IMR-90 (cell line): ENCODE measurements around the gene STK31. TPM values are rescaled to one million over a fixed set of nuclear protein-coding genes. Genes with fewer than 3 reads are reported as not detected.
"Not testable (repeated sequence)": the region's sequence is repeated elsewhere in the genome, so short reads cannot be mapped to it uniquely, and the experiment has no call there.

ENCODE experiments used
- ATAC-seq: fragments of 200-7000 bp; cut with Tn5 transposase; 2 replicates; pipeline ENCODE4 v1.9.1; 2020; ENCODE audit warnings: low read depth, mild to moderate bottlenecking, moderate library complexity
- BruUV-seq: library from RNA; stranded (reverse); fragments of 400-500 nt; replicated peaks from 2 replicates; lab custom pipeline; 2021; lab: Mats Ljungman, UMichigan
- CTCF ChIA-PET: fragments of 300-600 bp; formaldehyde crosslinking; extraction: SDS; loops from one replicate; lab custom pipeline; 2021; ENCODE audit warnings: antibody characterized with exemption; lab: Yijun Ruan, JAX
- POLR2A ChIA-PET: fragments of 300-600 bp; sonication (Branson Sonifier 250); formaldehyde crosslinking; loops from one replicate; lab custom pipeline; 2022; ENCODE audit warnings: antibody characterized with exemption; ENCODE audit not compliant: unreplicated experiment; lab: Charles Lee
- DNase-seq: peaks from one replicate; pipeline ENCODE4 v3.0.0; 2013
- H2AFZ ChIP-seq: replicated peaks from 2 replicates; pipeline ENCODE3; 2013; ENCODE audit warnings: low read length, mild to moderate bottlenecking; ENCODE audit not compliant: poor library complexity
- H2AK5ac ChIP-seq: 2 replicates; pipeline ENCODE4 v1.6.1; 2013; ENCODE audit warnings: low read depth, low read length, inconsistent platforms
- H2AK9ac ChIP-seq: replicated peaks from 2 replicates; pipeline ENCODE3; 2013; ENCODE audit warnings: mild to moderate bottlenecking, low read depth, low read length, moderate library complexity; ENCODE audit not compliant: poor library complexity
- H2BK120ac ChIP-seq: 2 replicates; pipeline ENCODE4 v1.6.1; 2013; ENCODE audit warnings: low read depth, low read length, inconsistent platforms
- H2BK15ac ChIP-seq: 3 replicates; pipeline ENCODE4 v1.6.1; 2013; ENCODE audit warnings: low read depth, low read length, inconsistent platforms
- H2BK20ac ChIP-seq: 2 replicates; pipeline ENCODE4 v1.6.1; 2013; ENCODE audit warnings: low read depth, mild to moderate bottlenecking, inconsistent platforms, low read length, moderate library complexity
- H2BK5ac ChIP-seq: 2 replicates; pipeline ENCODE4 v1.6.1; 2013; ENCODE audit warnings: mild to moderate bottlenecking, low read depth, low read length, inconsistent platforms; ENCODE audit not compliant: poor library complexity, severe bottlenecking
- H3K14ac ChIP-seq: replicated peaks from 2 replicates; pipeline ENCODE4 v1.6.1; 2013; ENCODE audit warnings: low read depth, low read length, inconsistent platforms
- H3K18ac ChIP-seq: 2 replicates; pipeline ENCODE4 v1.6.1; 2013; ENCODE audit warnings: low read depth, low read length, control low read depth
- H3K23ac ChIP-seq: 2 replicates; pipeline ENCODE4 v1.6.1; 2013; ENCODE audit warnings: low read depth, low read length, inconsistent platforms
- H3K27ac ChIP-seq: 2 replicates; pipeline ENCODE4 v1.5.1; 2013; ENCODE audit warnings: mild to moderate bottlenecking, control low read depth, low read length; ENCODE audit not compliant: insufficient read depth
- H3K27me3 ChIP-seq: 2 replicates; pipeline ENCODE4 v1.6.1; 2013; ENCODE audit warnings: low read length; ENCODE audit not compliant: control insufficient read depth, insufficient read depth
- H3K36me3 ChIP-seq: 2 replicates; pipeline ENCODE4 v1.6.1; 2013; ENCODE audit warnings: low read length, mixed read lengths; ENCODE audit not compliant: control insufficient read depth, insufficient read depth
- H3K4ac ChIP-seq: 2 replicates; pipeline ENCODE4 v1.6.1; 2013; ENCODE audit warnings: low read depth, low read length, inconsistent platforms
- H3K4me1 ChIP-seq: 2 replicates; pipeline ENCODE4 v1.6.1; 2013; ENCODE audit warnings: low read length, mixed read lengths; ENCODE audit not compliant: control insufficient read depth, insufficient read depth
- H3K4me2 ChIP-seq: 2 replicates; pipeline ENCODE4 v1.6.1; 2013; ENCODE audit warnings: low read depth, mild to moderate bottlenecking, control low read depth, low read length, moderate library complexity
- H3K4me3 ChIP-seq: 2 replicates; pipeline ENCODE4 v1.5.1; 2013; ENCODE audit warnings: low read depth, mild to moderate bottlenecking, control low read depth, low read length, moderate library complexity; ENCODE audit not compliant: insufficient read depth
- H3K56ac ChIP-seq: 2 replicates; pipeline ENCODE4 v1.6.1; 2013; ENCODE audit warnings: low read length, inconsistent platforms; ENCODE audit not compliant: insufficient read depth; ENCODE audit errors: extremely low read depth
- H3K79me1 ChIP-seq, 2 experiments: 2 replicates each; pipeline ENCODE4 v1.6.1; 2013; ENCODE audit warnings: low read length in 2 of 2, inconsistent platforms in 1 of 2, low read depth in 1 of 2
- H3K9ac ChIP-seq: 2 replicates; pipeline ENCODE4 v1.6.1; 2013; ENCODE audit warnings: low read depth, low read length, control low read depth
- H3K9me1 ChIP-seq: 2 replicates; pipeline ENCODE4 v1.6.1; 2013; ENCODE audit warnings: low read length, inconsistent platforms; ENCODE audit not compliant: insufficient read depth
- H3K9me3 ChIP-seq: 2 replicates; pipeline ENCODE4 v1.6.1; 2013; ENCODE audit warnings: low read length; ENCODE audit not compliant: control insufficient read depth, insufficient read depth
- H4K20me1 ChIP-seq: 2 replicates; pipeline ENCODE4 v1.6.1; 2013; ENCODE audit warnings: low read length, inconsistent platforms; ENCODE audit not compliant: insufficient read depth
- H4K5ac ChIP-seq: 2 replicates; pipeline ENCODE4 v1.6.1; 2013; ENCODE audit warnings: mild to moderate bottlenecking, low read depth, low read length, control low read depth
- H4K8ac ChIP-seq, 2 experiments: 2 replicates each; pipeline ENCODE4 v1.6.1; 2013; ENCODE audit warnings: low read depth in 2 of 2, low read length in 2 of 2, control low read depth in 1 of 2, inconsistent platforms in 1 of 2
- H4K91ac ChIP-seq: 2 replicates; pipeline ENCODE4 v1.6.1; 2013; ENCODE audit warnings: low read depth, low read length, inconsistent platforms; ENCODE audit not compliant: insufficient read depth
- FOS ChIP-seq: fragments of 150-350 bp; IDR thresholded peaks from 2 replicates; pipeline ENCODE4 v1.6.1; 2016; ENCODE audit warnings: low read depth, low read length
- MAFK ChIP-seq: IDR thresholded peaks from 2 replicates; pipeline ENCODE4 v1.6.1; 2012; ENCODE audit warnings: low read depth, low read length, improper control_type of control experiment
- MXI1 ChIP-seq: IDR thresholded peaks from 2 replicates; pipeline ENCODE4 v1.6.1; 2012; ENCODE audit warnings: low read depth, mild to moderate bottlenecking, low read length, moderate library complexity, borderline replicate concordance
- RAD21 ChIP-seq: IDR thresholded peaks from 2 replicates; pipeline ENCODE4 v1.6.1; 2012; ENCODE audit warnings: low read length, improper control_type of control experiment
- RFX5 ChIP-seq: IDR thresholded peaks from 2 replicates; pipeline ENCODE4 v1.8.0; 2012; ENCODE audit warnings: low read depth, mild to moderate bottlenecking, low read length, moderate library complexity
- WGBS, 2 experiments: methylation state at CpG; one replicate each; pipeline versions ENCODE4 v1.1.5 to v1.1.7; 2013; ENCODE audit warnings: missing lambda C conversion rate in 2 of 2; ENCODE audit not compliant: insufficient read length in 1 of 2; ENCODE audit errors: extremely low coverage in 2 of 2; 5-methylcytosine and 5-hydroxymethylcytosine counted together
- dilution Hi-C: fragments of 300-500 bp; cut with HindIII; formaldehyde crosslinking; loops from one replicate; pipeline ENCODE4 v1.14.3; 2018; ENCODE audit warnings: low sequenced_read_pairs; ENCODE audit not compliant: unreplicated experiment
- in situ Hi-C: fragments of 300-500 bp; cut with MboI; formaldehyde crosslinking; loops from 3 replicates; pipeline ENCODE4 v1.14.3; 2019; ENCODE audit warnings: low sequenced_read_pairs, inconsistent platforms, mixed read lengths
- intact Hi-C: fragments of 100-400 bp; cut with micrococcal nuclease; formaldehyde crosslinking; loops from 2 replicates; pipeline ENCODE4 v1.10.0; 2022
- polyA plus RNA-seq, 3 experiments: library from polyadenylated mRNA; depleted of rRNA; stranded (reverse); fragments of >200 nt; gene quantifications; 2 replicates each; pipeline ENCODE4 v1.2.3, GENCODE V29; 2012; ENCODE audit warnings: low replicate concordance in 1 of 3
- total RNA-seq: library from RNA; depleted of rRNA; stranded (reverse); fragments of >200 nt; gene quantifications from 2 replicates; pipeline ENCODE4 v1.2.3, GENCODE V29; 2012

Gene STK31
- total and polyA plus RNA-seq, 2 of the 4 experiments (the other 2 are of a cell fraction) = not detected

- ChIA-PET POLR2A (no interaction called here), CTCF (interaction anchor here (0.7 kb wide), 1 partner anchor 95 kb away, joined by 3 read pairs; no protein-coding TSS in a partner anchor)
- Histone ChIP-seq H3K79me1 (no peaks in the 10 kb centered on the region), H2BK20ac (no peak overlapping the region), H3K4me3 (no peak overlapping the region), H4K8ac (no peak overlapping the region), H3K9me3 (no peaks in the 10 kb centered on the region), H3K18ac (no peak overlapping the region), H3K4me2 (no peak overlapping the region), H2AK9ac (no peak overlapping the region), H4K20me1 (no peaks in the 10 kb centered on the region), H2AK5ac (no peak overlapping the region), H2BK15ac (no peak overlapping the region), H3K23ac (no peak overlapping the region), H2BK5ac (no peak overlapping the region), H3K4ac (no peak overlapping the region), H4K5ac (no peak overlapping the region), H3K4me1 (no peaks in the 10 kb centered on the region), H3K56ac (no peak overlapping the region), H3K14ac (no peak overlapping the region), H4K91ac (no peak overlapping the region), H3K27ac (no peak overlapping the region), H2BK120ac (no peak overlapping the region), H3K9ac (no peak overlapping the region), H3K9me1 (no peaks in the 10 kb centered on the region), H2AFZ (no peak overlapping the region), H3K36me3 (no peaks in the 10 kb centered on the region), H3K27me3 (peaks cover 2% of the 10 kb centered on the region; the same call in 1 of the 2 replicates)
- WGBS, 2 experiments = no CpG with 5 or more reads among the region's 3 CpGs
- BruUV-seq = no TSS peak
- intact Hi-C loops = no loop called here
- DNase-seq = no peak
- no peak for ATAC-seq
- dilution Hi-C loops = no loop called here
- TF ChIP-seq RAD21 = no peak
- TF ChIP-seq MXI1 = no peak
- no peak for TF ChIP-seq FOS
- no peak for TF ChIP-seq MAFK
- no peak for TF ChIP-seq RFX5
- in situ Hi-C loops = no loop called here
Observed at GRCh38 chr7:23768022-23768421, 58.0 kb downstream of the STK31 start.

- WGBS, 2 experiments = 60% methylated on average over 2 of the region's 7 CpGs; no CpG with 5 or more reads in 1 of the 2 experiments
- CTCF ChIA-PET, POLR2A ChIA-PET: not testable (repeated sequence)
Observed at GRCh38 chr7:23779185-23779800, 69.3 kb downstream of the STK31 start.

More at GRCh38 chr7:23779185-23779800, 69.3 kb downstream of the STK31 start:
- H3K9me3 ChIP-seq, H3K56ac ChIP-seq, dilution Hi-C loops, H4K20me1 ChIP-seq, H3K27me3 ChIP-seq, H3K14ac ChIP-seq, H2BK120ac ChIP-seq, H2BK5ac ChIP-seq, H3K4me2 ChIP-seq, H2BK15ac ChIP-seq, H3K9ac ChIP-seq, H2AK9ac ChIP-seq, H4K91ac ChIP-seq, H3K18ac ChIP-seq, H3K36me3 ChIP-seq, BruUV-seq, H4K8ac ChIP-seq, H2AK5ac ChIP-seq, intact Hi-C loops, H3K23ac ChIP-seq, H3K9me1 ChIP-seq, H4K5ac ChIP-seq, H3K4ac ChIP-seq, H3K27ac ChIP-seq, H3K4me1 ChIP-seq, H3K4me3 ChIP-seq, H3K79me1 ChIP-seq, DNase-seq, H2AFZ ChIP-seq, ATAC-seq, H2BK20ac ChIP-seq: not testable (repeated sequence)
- in situ Hi-C loops = loop anchor here (10.0 kb wide), 1 partner anchor 416 kb away; no protein-coding TSS in a partner anchor
